Osteocyte (in vitro differentiated cells): ENCODE results near the gene GRM5. TPM values are rescaled to one million over a fixed set of nuclear protein-coding genes. Genes with fewer than 3 reads are reported as not detected.

ENCODE experiments used
- DNase-seq: peaks from one replicate; pipeline ENCODE4 v3.0.0; 2021; ENCODE audit warnings: mixed read lengths; ENCODE audit not compliant: unreplicated experiment; ENCODE audit errors: extremely low spot score
- H3K27ac Mint-ChIP-seq: one replicate; pipeline ENCODE4 v1.8.0; 2021; ENCODE audit warnings: mild to moderate bottlenecking, mixed read lengths; ENCODE audit not compliant: unreplicated experiment
- H3K27me3 Mint-ChIP-seq: one replicate; pipeline ENCODE4 v1.8.0; 2021; ENCODE audit warnings: mixed read lengths; ENCODE audit not compliant: unreplicated experiment
- H3K36me3 Mint-ChIP-seq: one replicate; pipeline ENCODE4 v1.8.0; 2021; ENCODE audit warnings: mixed read lengths; ENCODE audit not compliant: unreplicated experiment
- H3K4me1 Mint-ChIP-seq: one replicate; pipeline ENCODE4 v1.8.0; 2021; ENCODE audit warnings: mixed read lengths; ENCODE audit not compliant: unreplicated experiment
- H3K4me3 Mint-ChIP-seq: one replicate; pipeline ENCODE4 v1.8.0; 2021; ENCODE audit warnings: mild to moderate bottlenecking, moderate library complexity, mixed read lengths; ENCODE audit not compliant: unreplicated experiment
- H3K9me3 Mint-ChIP-seq: one replicate; pipeline ENCODE4 v1.8.0; 2021; ENCODE audit warnings: mixed read lengths; ENCODE audit not compliant: unreplicated experiment
- total RNA-seq: library from RNA; stranded (reverse); gene quantifications from 2 replicates; pipeline ENCODE4 v1.2.1, GENCODE V29; 2021
- TF ChIP-seq, protein P1 (sequence below): fragments of 200-600 bp; sonication (generic); IDR thresholded peaks from 2 replicates; pipeline ENCODE4 v1.5.0; 2021; ENCODE audit warnings: antibody characterized with exemption, mild to moderate bottlenecking, moderate library complexity

GRM5 gene
- total RNA-seq, 1 donor from 2014 or later: 0.21 TPM

DNA sequence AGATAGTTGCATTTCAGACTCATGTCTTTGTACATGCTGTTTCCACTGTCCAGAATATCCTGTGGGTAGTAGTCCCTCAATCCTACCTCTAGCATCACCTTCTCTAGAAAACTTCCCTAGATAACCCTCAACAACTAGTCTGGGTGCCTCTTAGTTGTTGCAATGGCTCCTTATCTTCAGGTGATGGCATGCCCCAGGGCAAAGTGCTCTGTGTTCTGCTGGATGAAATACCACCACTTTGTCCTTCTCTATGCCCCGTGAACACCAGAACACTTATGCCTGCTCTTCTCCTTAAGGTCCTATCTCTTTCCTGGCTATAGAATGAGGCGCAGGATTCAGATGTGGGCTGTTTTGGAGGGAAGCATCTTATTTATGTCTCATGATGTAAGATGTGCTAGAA is 569.9 kb downstream of the GRM5 start:
- H3K27me3 Mint-ChIP-seq: peaks cover 41% of the 10 kb centered on the region
- H3K36me3 Mint-ChIP-seq: no peaks in the 10 kb centered on the region
- H3K27ac Mint-ChIP-seq: no peak overlapping the region
- H3K9me3 Mint-ChIP-seq: no peaks in the 10 kb centered on the region
- no peaks in the 10 kb centered on the region for H3K4me1 Mint-ChIP-seq
- no peak overlapping the region for H3K4me3 Mint-ChIP-seq
- TF ChIP-seq, protein P1, sequence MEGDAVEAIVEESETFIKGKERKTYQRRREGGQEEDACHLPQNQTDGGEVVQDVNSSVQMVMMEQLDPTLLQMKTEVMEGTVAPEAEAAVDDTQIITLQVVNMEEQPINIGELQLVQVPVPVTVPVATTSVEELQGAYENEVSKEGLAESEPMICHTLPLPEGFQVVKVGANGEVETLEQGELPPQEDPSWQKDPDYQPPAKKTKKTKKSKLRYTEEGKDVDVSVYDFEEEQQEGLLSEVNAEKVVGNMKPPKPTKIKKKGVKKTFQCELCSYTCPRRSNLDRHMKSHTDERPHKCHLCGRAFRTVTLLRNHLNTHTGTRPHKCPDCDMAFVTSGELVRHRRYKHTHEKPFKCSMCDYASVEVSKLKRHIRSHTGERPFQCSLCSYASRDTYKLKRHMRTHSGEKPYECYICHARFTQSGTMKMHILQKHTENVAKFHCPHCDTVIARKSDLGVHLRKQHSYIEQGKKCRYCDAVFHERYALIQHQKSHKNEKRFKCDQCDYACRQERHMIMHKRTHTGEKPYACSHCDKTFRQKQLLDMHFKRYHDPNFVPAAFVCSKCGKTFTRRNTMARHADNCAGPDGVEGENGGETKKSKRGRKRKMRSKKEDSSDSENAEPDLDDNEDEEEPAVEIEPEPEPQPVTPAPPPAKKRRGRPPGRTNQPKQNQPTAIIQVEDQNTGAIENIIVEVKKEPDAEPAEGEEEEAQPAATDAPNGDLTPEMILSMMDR: no peak
- no peak for DNase-seq

DNA sequence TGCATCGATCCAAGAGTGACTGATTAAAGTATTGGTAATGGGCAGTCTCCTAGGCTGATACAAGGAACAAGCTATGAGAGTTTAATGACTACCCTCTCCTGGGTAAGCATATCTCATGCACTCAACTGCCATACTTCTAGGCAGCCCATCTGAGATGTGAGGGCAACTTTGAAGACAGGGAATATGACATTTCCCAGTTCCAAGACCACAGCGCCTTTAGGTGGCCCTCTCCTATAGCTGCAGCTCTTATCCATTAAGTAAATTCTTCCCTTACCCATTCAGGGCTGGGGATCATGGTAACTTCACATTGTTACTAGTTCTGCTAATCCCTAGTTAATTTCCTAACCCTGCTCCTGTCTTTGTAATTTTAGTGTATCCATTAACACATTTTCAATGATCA is 570.9 kb downstream of the GRM5 start:
- no peaks in the 10 kb centered on the region for H3K9me3 Mint-ChIP-seq
- TF ChIP-seq, protein P1: no peak
- H3K4me3 Mint-ChIP-seq: no peak overlapping the region
- no peaks in the 10 kb centered on the region for H3K36me3 Mint-ChIP-seq
- H3K27me3 Mint-ChIP-seq: peaks cover 44% of the 10 kb centered on the region
- no peak overlapping the region for H3K27ac Mint-ChIP-seq
- H3K4me1 Mint-ChIP-seq: no peaks in the 10 kb centered on the region
- no peak for DNase-seq

DNA sequence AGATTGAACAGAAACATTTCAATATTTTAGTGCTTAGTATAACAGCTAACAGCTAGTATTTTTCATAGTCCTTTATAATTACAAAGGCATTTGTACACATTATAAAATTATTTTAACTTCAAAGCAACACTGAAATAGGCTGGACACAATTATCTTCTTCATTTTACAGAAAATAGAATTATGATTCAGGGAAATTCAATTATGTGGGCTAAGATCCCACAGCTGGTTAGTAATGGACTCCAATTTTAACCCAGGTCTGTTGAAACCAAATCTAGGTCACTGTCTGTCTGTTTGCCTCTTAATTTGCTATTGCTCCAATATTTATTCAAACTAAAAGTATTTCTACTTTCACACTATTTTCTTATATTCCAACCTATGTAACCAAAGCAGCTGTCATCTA is 574.1 kb downstream of the GRM5 start:
- no peaks in the 10 kb centered on the region for H3K4me1 Mint-ChIP-seq
- no peak for DNase-seq
- H3K4me3 Mint-ChIP-seq: no peak overlapping the region
- H3K36me3 Mint-ChIP-seq: no peaks in the 10 kb centered on the region
- TF ChIP-seq, protein P1: no peak
- no peaks in the 10 kb centered on the region for H3K9me3 Mint-ChIP-seq
- H3K27me3 Mint-ChIP-seq: peaks cover 50% of the 10 kb centered on the region
- no peak overlapping the region for H3K27ac Mint-ChIP-seq

DNA sequence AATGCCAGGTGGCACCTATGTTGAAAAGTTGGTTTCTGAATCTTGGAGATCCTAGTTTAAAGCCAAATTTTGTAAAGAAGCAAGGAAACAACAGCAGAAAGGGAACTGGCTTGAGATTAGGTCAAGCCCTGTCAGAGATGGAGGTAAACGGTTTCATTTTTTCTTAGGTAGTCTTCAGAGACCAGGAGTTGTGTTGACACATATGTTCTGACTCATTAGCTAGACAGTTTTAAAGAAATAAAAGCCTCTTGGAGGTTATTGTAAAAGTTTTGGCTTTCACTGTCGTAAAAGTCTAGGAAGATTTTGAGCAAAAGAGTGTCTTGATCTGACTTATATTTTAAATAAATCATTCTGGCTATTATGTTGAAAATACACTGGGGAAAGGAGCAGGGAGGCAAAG is 576.8 kb downstream of the GRM5 start:
- Mint-ChIP-seq H3K27ac (no peak overlapping the region), H3K27me3 (peaks cover 36% of the 10 kb centered on the region), H3K36me3 (no peaks in the 10 kb centered on the region), H3K4me3 (no peak overlapping the region), H3K9me3 (no peaks in the 10 kb centered on the region), H3K4me1 (no peaks in the 10 kb centered on the region)
- DNase-seq: no peak
- TF ChIP-seq, protein P1: no peak

DNA sequence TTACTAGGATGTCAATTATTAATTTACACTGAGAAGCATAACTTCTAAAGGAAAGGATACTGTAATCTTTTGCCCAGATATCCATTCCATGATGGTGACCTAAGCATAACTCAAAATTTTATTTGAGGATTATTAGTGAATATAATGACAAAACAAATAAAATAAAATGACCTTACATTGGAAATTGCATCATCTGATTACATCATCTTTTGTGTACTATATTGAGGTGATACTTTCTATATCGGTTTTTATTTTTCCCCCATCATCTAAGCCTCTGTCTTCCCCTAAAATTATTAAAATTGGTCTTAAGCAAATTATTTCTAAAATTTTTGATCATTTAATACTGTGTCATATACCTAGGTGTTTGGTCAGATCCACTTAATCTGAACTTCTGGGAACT is 578.1 kb downstream of the GRM5 start:
- no peak overlapping the region for H3K4me3 Mint-ChIP-seq
- H3K36me3 Mint-ChIP-seq: no peaks in the 10 kb centered on the region
- no peak for DNase-seq
- H3K9me3 Mint-ChIP-seq: no peaks in the 10 kb centered on the region
- peaks cover 36% of the 10 kb centered on the region for H3K27me3 Mint-ChIP-seq
- no peak overlapping the region for H3K27ac Mint-ChIP-seq
- TF ChIP-seq, protein P1: no peak
- no peaks in the 10 kb centered on the region for H3K4me1 Mint-ChIP-seq
